Measurements from ENCODE around the gene CWC25. TPM values are rescaled to one million over a fixed set of nuclear protein-coding genes. Genes with fewer than 3 reads are reported as not detected.

CWC25 gene
- total and polyA plus RNA-seq, 2 of the 13 experiments (the other 11 are each of a cell fraction or from before 2014, with no cell fraction given): 15.6 to 22.7 TPM

GRCh38 chr17:38799501-38800236 is 25.5 kb downstream of the CWC25 start, which contains the start of gene PIP4K2B (continued):
- TF ChIP-seq, protein P1, sequence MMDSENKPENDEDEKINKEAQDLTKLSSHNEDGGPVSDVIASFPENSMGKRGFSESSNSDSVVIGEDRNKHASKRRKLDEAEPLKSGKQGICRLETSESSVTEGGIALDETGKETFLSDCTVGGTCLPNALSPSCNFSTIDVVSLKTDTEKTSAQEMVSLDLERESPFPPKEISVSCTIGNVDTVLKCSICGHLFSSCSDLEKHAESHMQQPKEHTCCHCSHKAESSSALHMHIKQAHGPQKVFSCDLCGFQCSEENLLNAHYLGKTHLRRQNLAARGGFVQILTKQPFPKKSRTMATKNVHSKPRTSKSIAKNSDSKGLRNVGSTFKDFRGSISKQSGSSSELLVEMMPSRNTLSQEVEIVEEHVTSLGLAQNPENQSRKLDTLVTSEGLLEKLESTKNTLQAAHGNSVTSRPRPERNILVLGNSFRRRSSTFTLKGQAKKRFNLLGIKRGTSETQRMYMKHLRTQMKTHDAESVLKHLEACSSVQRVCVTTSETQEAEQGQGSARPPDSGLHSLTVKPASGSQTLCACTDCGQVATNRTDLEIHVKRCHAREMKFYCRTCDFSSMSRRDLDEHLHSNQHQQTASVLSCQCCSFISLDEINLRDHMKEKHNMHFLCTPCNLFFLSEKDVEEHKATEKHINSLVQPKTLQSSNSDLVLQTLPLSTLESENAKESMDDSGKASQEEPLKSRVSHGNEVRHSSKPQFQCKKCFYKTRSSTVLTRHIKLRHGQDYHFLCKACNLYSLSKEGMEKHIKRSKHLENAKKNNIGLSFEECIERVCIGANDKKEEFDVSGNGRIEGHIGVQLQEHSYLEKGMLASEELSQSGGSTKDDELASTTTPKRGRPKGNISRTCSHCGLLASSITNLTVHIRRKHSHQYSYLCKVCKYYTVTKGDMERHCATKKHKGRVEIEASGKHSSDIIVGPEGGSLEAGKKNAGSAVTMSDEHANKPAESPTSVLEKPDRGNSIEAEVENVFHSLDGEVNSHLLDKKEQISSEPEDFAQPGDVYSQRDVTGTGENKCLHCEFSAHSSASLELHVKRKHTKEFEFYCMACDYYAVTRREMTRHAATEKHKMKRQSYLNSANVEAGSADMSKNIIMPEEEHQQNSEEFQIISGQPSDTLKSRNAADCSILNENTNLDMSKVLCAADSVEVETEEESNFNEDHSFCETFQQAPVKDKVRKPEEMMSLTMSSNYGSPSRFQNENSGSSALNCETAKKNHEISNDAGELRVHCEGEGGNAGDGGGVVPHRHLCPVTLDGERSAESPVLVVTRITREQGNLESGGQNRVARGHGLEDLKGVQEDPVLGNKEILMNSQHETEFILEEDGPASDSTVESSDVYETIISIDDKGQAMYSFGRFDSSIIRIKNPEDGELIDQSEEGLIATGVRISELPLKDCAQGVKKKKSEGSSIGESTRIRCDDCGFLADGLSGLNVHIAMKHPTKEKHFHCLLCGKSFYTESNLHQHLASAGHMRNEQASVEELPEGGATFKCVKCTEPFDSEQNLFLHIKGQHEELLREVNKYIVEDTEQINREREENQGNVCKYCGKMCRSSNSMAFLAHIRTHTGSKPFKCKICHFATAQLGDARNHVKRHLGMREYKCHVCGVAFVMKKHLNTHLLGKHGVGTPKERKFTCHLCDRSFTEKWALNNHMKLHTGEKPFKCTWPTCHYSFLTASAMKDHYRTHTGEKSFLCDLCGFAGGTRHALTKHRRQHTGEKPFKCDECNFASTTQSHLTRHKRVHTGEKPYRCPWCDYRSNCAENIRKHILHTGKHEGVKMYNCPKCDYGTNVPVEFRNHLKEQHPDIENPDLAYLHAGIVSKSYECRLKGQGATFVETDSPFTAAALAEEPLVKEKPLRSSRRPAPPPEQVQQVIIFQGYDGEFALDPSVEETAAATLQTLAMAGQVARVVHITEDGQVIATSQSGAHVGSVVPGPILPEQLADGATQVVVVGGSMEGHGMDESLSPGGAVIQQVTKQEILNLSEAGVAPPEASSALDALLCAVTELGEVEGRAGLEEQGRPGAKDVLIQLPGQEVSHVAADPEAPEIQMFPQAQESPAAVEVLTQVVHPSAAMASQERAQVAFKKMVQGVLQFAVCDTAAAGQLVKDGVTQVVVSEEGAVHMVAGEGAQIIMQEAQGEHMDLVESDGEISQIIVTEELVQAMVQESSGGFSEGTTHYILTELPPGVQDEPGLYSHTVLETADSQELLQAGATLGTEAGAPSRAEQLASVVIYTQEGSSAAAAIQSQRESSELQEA (CRISPR knock-in tag; IDR thresholded peaks at IDR 0.05; ENCODE audit: not compliant biosample characterization): no peak
- no peak for TF ChIP-seq ZNF850 (CRISPR knock-in tag; conservative IDR thresholded peaks at IDR 0.05)
- peak; percentile 93 for TF ChIP-seq GABPB1 (CRISPR knock-in tag; IDR thresholded peaks at IDR 0.05)
- no peak; the same call in 1 of the 2 replicates for TF ChIP-seq ZFY (CRISPR knock-in tag; IDR thresholded peaks at IDR 0.05)
- TF ChIP-seq NFKBIZ (CRISPR knock-in tag; IDR thresholded peaks at IDR 0.05): 0 out of 2 replicates have a peak, but pooled peaks have one; percentile 20
- TF ChIP-seq SATB2 (CRISPR knock-in tag; IDR thresholded peaks at IDR 0.05): no peak
- TF ChIP-seq, protein P2, sequence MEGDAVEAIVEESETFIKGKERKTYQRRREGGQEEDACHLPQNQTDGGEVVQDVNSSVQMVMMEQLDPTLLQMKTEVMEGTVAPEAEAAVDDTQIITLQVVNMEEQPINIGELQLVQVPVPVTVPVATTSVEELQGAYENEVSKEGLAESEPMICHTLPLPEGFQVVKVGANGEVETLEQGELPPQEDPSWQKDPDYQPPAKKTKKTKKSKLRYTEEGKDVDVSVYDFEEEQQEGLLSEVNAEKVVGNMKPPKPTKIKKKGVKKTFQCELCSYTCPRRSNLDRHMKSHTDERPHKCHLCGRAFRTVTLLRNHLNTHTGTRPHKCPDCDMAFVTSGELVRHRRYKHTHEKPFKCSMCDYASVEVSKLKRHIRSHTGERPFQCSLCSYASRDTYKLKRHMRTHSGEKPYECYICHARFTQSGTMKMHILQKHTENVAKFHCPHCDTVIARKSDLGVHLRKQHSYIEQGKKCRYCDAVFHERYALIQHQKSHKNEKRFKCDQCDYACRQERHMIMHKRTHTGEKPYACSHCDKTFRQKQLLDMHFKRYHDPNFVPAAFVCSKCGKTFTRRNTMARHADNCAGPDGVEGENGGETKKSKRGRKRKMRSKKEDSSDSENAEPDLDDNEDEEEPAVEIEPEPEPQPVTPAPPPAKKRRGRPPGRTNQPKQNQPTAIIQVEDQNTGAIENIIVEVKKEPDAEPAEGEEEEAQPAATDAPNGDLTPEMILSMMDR (CRISPR knock-in tag; IDR thresholded peaks at IDR 0.05): 0 out of 2 replicates have a peak, but pooled peaks have one; percentile 12
- peak; percentile 81; the same call in 1 of the 2 replicates for TF ChIP-seq ZNF556 (CRISPR knock-in tag; IDR thresholded peaks at IDR 0.05; ENCODE audit: borderline replicate concordance)
- TF ChIP-seq, protein P3, sequence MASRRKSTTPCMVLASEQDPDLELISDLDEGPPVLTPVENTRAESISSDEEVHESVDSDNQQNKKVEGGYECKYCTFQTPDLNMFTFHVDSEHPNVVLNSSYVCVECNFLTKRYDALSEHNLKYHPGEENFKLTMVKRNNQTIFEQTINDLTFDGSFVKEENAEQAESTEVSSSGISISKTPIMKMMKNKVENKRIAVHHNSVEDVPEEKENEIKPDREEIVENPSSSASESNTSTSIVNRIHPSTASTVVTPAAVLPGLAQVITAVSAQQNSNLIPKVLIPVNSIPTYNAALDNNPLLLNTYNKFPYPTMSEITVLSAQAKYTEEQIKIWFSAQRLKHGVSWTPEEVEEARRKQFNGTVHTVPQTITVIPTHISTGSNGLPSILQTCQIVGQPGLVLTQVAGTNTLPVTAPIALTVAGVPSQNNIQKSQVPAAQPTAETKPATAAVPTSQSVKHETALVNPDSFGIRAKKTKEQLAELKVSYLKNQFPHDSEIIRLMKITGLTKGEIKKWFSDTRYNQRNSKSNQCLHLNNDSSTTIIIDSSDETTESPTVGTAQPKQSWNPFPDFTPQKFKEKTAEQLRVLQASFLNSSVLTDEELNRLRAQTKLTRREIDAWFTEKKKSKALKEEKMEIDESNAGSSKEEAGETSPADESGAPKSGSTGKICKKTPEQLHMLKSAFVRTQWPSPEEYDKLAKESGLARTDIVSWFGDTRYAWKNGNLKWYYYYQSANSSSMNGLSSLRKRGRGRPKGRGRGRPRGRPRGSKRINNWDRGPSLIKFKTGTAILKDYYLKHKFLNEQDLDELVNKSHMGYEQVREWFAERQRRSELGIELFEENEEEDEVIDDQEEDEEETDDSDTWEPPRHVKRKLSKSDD (CRISPR knock-in tag; IDR thresholded peaks at IDR 0.05; ENCODE audit: low read depth): peak; percentile 82
- TF ChIP-seq ZNF484 (CRISPR knock-in tag; IDR thresholded peaks at IDR 0.05; ENCODE audit: borderline replicate concordance, low read depth): no peak
- no peak; the same call in none of the 2 replicates for TF ChIP-seq ZNF350 (CRISPR knock-in tag; IDR thresholded peaks at IDR 0.05; ENCODE audit: borderline replicate concordance, low read depth)

All from HepG2 (cell line).